ENCODE results near the gene UGT1A1. TPM values are rescaled to one million over a fixed set of nuclear protein-coding genes. Genes with fewer than 3 reads are reported as not detected.

Gene UGT1A1
- total RNA-seq, 2 donors from 2014 or later = not detected

- DNase-seq (ENCODE audit: low spot score) = peak; percentile 13
- no peak overlapping the region for H3K4me3 ChIP-seq
- H3K36me3 ChIP-seq = no peaks in the 10 kb centered on the region
- no peak for TF ChIP-seq CTCF (IDR thresholded peaks at IDR 0.05)
- no peaks in the 10 kb centered on the region for H3K4me1 ChIP-seq
- no peaks in the 10 kb centered on the region for H3K27me3 ChIP-seq
- H3K27ac ChIP-seq = no peak overlapping the region
- H3K9me3 ChIP-seq = no peaks in the 10 kb centered on the region
These were observed 40.1 kb downstream of the UGT1A1 start for GRCh38 chr2:233800208-233800607.

GRCh38 chr2:233801357-233802131 is 41.5 kb downstream of the UGT1A1 start:
- no peaks in the 10 kb centered on the region for H3K36me3 ChIP-seq
- H3K27me3 ChIP-seq = no peaks in the 10 kb centered on the region
- no peaks in the 10 kb centered on the region for H3K4me1 ChIP-seq
- no peaks in the 10 kb centered on the region for H3K9me3 ChIP-seq
- no peak overlapping the region for H3K27ac ChIP-seq
- no peak overlapping the region for H3K4me3 ChIP-seq
- peak; percentile 38 for DNase-seq (ENCODE audit: low spot score)
- no peak for TF ChIP-seq CTCF (IDR thresholded peaks at IDR 0.05)

GRCh38 chr2:233802132-233802815 is 42.2 kb downstream of the UGT1A1 start:
- H3K4me3 ChIP-seq = no peak overlapping the region
- no peaks in the 10 kb centered on the region for H3K27me3 ChIP-seq
- no peak for TF ChIP-seq CTCF (IDR thresholded peaks at IDR 0.05)
- no peaks in the 10 kb centered on the region for H3K36me3 ChIP-seq
- no peaks in the 10 kb centered on the region for H3K9me3 ChIP-seq
- no peaks in the 10 kb centered on the region for H3K4me1 ChIP-seq
- H3K27ac ChIP-seq = no peak overlapping the region
- peak; percentile 9 for DNase-seq (ENCODE audit: low spot score)

GRCh38 chr2:233803292-233803911 is 43.3 kb downstream of the UGT1A1 start:
- no peaks in the 10 kb centered on the region for H3K4me1 ChIP-seq
- DNase-seq (ENCODE audit: low spot score) = peak; percentile 36
- H3K9me3 ChIP-seq = no peaks in the 10 kb centered on the region
- TF ChIP-seq CTCF (IDR thresholded peaks at IDR 0.05) = no peak
- no peaks in the 10 kb centered on the region for H3K27me3 ChIP-seq
- H3K27ac ChIP-seq = no peak overlapping the region
- H3K36me3 ChIP-seq = no peaks in the 10 kb centered on the region
- no peak overlapping the region for H3K4me3 ChIP-seq

GRCh38 chr2:233803994-233804393 is 43.9 kb downstream of the UGT1A1 start:
- H3K4me1 ChIP-seq = no peaks in the 10 kb centered on the region
- TF ChIP-seq CTCF (IDR thresholded peaks at IDR 0.05) = no peak
- no peak overlapping the region for H3K27ac ChIP-seq
- no peak overlapping the region for H3K4me3 ChIP-seq
- H3K9me3 ChIP-seq = no peaks in the 10 kb centered on the region
- H3K27me3 ChIP-seq = no peaks in the 10 kb centered on the region
- DNase-seq (ENCODE audit: low spot score) = peak; percentile 55
- no peaks in the 10 kb centered on the region for H3K36me3 ChIP-seq

All from right atrium auricular region (tissue), 2 donors.